HepG2 (cell line): Measurements from ENCODE around the gene TMX2. TPM values are rescaled to one million over a fixed set of nuclear protein-coding genes. Genes with fewer than 3 reads are reported as not detected.

Experiments
- CEBPB ChIP-seq: IDR thresholded peaks from 2 replicates; pipeline ENCODE4 v1.6.1; 2011; ENCODE audit warnings: low read depth, low read length, improper control_type of control experiment, borderline replicate concordance
- CSRNP2 ChIP-seq: sonication (generic); formaldehyde crosslinking; conservative IDR thresholded peaks from 2 replicates; pipeline ENCODE4 v1.8.0; 2022; ENCODE audit warnings: low read depth, missing genetic modification reagents
- GZF1 ChIP-seq: sonication (generic); formaldehyde crosslinking; IDR thresholded peaks from 2 replicates; pipeline ENCODE4 v1.5.1; 2020; ENCODE audit warnings: mild to moderate bottlenecking, missing genetic modification reagents
- HDAC1 ChIP-seq: sonication (generic); formaldehyde crosslinking; IDR thresholded peaks from 2 replicates; pipeline ENCODE4 v1.5.1; 2020; ENCODE audit warnings: mild to moderate bottlenecking, missing genetic modification reagents
- MIXL1 ChIP-seq: IDR thresholded peaks from 2 replicates; pipeline ENCODE4 v1.6.1; 2016
- MTA1 ChIP-seq: sonication (generic); formaldehyde crosslinking; IDR thresholded peaks from 2 replicates; pipeline ENCODE4 v1.4.0; 2020; ENCODE audit warnings: missing genetic modification reagents, mild to moderate bottlenecking, borderline replicate concordance
- NONO ChIP-seq, 2 experiments: fragments of 450-650 bp in 1 of 2; sonication (generic) in 1 of 2; formaldehyde crosslinking in 1 of 2; IDR thresholded peaks in 1 of 2; conservative IDR thresholded peaks in 1 of 2; 2 replicates each; pipeline versions ENCODE4 v1.6.1 to v1.8.0; 2017 to 2022; ENCODE audit warnings: mild to moderate bottlenecking in 1 of 2, missing genetic modification reagents in 1 of 2, moderate library complexity in 1 of 2
- NR1H2 ChIP-seq: sonication (generic); formaldehyde crosslinking; IDR thresholded peaks from 2 replicates; pipeline ENCODE4 v1.8.1; 2022; ENCODE audit warnings: low read depth, missing genetic modification reagents, borderline replicate concordance
- POLR2AphosphoS2 ChIP-seq: IDR thresholded peaks from 2 replicates; pipeline ENCODE4 v1.6.1; 2011; ENCODE audit warnings: low read depth, low read length, improper control_type of control experiment
- RELA ChIP-seq: sonication (generic); formaldehyde crosslinking; IDR thresholded peaks from 2 replicates; pipeline ENCODE4 v1.4.0; 2020; ENCODE audit warnings: missing genetic modification reagents
- STAT6 ChIP-seq: sonication (generic); formaldehyde crosslinking; IDR thresholded peaks from 2 replicates; pipeline ENCODE4 v1.4.0; 2020; ENCODE audit warnings: missing genetic modification reagents, mild to moderate bottlenecking, borderline replicate concordance
- ZNF235 ChIP-seq: sonication (generic); formaldehyde crosslinking; IDR thresholded peaks from 2 replicates; pipeline ENCODE4 v1.8.1; 2023; ENCODE audit warnings: mild to moderate bottlenecking, missing genetic modification reagents, borderline replicate concordance
- ZSCAN25 ChIP-seq: sonication (generic); formaldehyde crosslinking; IDR thresholded peaks from 2 replicates; pipeline ENCODE4 v1.8.0; 2022; ENCODE audit warnings: mild to moderate bottlenecking, missing genetic modification reagents
- polyA plus RNA-seq, 8 experiments: library from polyadenylated mRNA; depleted of rRNA in 3 of 8; stranded (reverse) in 7 of 8; unstranded in 1 of 8; fragments of >200 nt; fragmentation: Illumina TruSeq in 4 of 8; extraction: Trizol in 4 of 8; gene quantifications; 2 replicates each; pipeline versions ENCODE4 v1.2.1 to v1.2.3, GENCODE V29; 2011 to 2016; ENCODE audit warnings: low read depth in 4 of 8, missing spikeins in 1 of 8, mixed read lengths in 1 of 8; ENCODE audit not compliant: insufficient read depth in 1 of 8
- total RNA-seq, 5 experiments: library from RNA; depleted of rRNA; stranded (reverse); fragments of >200 nt; fragmentation: Illumina TruSeq; extraction: Trizol; gene quantifications; 2 replicates each; pipeline ENCODE4 v1.2.3, GENCODE V29; 2016; ENCODE audit warnings: low read depth in 1 of 5
- TF ChIP-seq, protein P1 (sequence below): sonication (generic); formaldehyde crosslinking; IDR thresholded peaks from 2 replicates; pipeline ENCODE4 v1.5.1; 2020; ENCODE audit warnings: missing genetic modification reagents, mild to moderate bottlenecking, borderline replicate concordance
- TF ChIP-seq, protein P2 (sequence below): sonication (generic); formaldehyde crosslinking; IDR thresholded peaks from 2 replicates; pipeline ENCODE4 v1.8.0; 2022; ENCODE audit warnings: mild to moderate bottlenecking, missing genetic modification reagents, borderline replicate concordance
- TF ChIP-seq, protein P3 (sequence below): sonication (generic); formaldehyde crosslinking; IDR thresholded peaks from 2 replicates; pipeline ENCODE4 v1.4.0; 2020; ENCODE audit warnings: missing genetic modification reagents
- TF ChIP-seq, protein P4 (sequence below): sonication (generic); formaldehyde crosslinking; IDR thresholded peaks from 2 replicates; pipeline ENCODE4 v1.4.0; 2020; ENCODE audit warnings: mild to moderate bottlenecking, missing genetic modification reagents, borderline replicate concordance

TMX2 gene
- total and polyA plus RNA-seq, 2 of the 13 experiments (the other 11 are each of a cell fraction or from before 2014, with no cell fraction given), result 84.5 to 129 TPM

DNA sequence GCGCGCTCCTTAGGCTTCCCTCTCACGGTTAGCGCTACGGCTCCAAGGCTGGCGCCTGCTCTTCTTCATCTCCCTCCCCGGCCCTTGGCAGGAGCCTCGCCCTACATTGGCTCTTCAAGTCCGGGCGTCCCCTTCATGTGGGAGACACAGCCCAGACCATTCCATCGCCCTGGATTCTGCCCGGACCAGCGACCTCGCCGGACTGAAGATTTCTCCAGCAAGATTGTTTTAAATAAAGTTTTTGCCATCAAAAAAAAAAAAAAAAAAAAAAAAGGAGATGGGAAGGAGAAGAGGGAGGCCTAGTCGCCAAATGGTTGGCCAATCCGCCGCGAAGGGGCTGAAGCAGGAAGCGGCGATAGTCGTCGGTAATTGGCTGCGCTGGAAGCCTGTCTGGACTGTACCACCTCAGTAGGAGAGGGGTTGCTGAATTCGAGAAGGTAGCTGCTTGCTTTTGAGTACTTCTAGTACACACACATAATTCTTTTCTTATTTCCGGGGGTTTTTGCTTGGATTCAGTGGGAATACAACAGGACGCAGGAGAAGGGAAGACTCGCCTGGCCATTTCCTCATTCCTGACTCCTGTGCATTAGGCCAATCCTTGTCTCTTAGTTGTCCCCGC lies 45.2 kb upstream of the TMX2 start (continued):
- no peak; the same call in 1 of the 2 replicates for TF ChIP-seq STAT6 (CRISPR knock-in tag)
- TF ChIP-seq NONO (IDR thresholded peaks at IDR 0.05), result no peak
- no peak for TF ChIP-seq NONO (CRISPR knock-in tag; conservative IDR thresholded peaks at IDR 0.05)
- TF ChIP-seq, protein P1, sequence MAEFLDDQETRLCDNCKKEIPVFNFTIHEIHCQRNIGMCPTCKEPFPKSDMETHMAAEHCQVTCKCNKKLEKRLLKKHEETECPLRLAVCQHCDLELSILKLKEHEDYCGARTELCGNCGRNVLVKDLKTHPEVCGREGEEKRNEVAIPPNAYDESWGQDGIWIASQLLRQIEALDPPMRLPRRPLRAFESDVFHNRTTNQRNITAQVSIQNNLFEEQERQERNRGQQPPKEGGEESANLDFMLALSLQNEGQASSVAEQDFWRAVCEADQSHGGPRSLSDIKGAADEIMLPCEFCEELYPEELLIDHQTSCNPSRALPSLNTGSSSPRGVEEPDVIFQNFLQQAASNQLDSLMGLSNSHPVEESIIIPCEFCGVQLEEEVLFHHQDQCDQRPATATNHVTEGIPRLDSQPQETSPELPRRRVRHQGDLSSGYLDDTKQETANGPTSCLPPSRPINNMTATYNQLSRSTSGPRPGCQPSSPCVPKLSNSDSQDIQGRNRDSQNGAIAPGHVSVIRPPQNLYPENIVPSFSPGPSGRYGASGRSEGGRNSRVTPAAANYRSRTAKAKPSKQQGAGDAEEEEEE (CRISPR knock-in tag), result no peak
- 0 out of 2 replicates have a peak, but pooled peaks have one; percentile 46 for TF ChIP-seq MIXL1 (CRISPR knock-in tag)
- no peak for TF ChIP-seq MTA1 (CRISPR knock-in tag)
- TF ChIP-seq CSRNP2 (CRISPR knock-in tag), result no peak
- peak; percentile 43; the same call in 1 of the 2 replicates for TF ChIP-seq CEBPB
- no peak for TF ChIP-seq NR1H2 (CRISPR knock-in tag)
- TF ChIP-seq, protein P2, sequence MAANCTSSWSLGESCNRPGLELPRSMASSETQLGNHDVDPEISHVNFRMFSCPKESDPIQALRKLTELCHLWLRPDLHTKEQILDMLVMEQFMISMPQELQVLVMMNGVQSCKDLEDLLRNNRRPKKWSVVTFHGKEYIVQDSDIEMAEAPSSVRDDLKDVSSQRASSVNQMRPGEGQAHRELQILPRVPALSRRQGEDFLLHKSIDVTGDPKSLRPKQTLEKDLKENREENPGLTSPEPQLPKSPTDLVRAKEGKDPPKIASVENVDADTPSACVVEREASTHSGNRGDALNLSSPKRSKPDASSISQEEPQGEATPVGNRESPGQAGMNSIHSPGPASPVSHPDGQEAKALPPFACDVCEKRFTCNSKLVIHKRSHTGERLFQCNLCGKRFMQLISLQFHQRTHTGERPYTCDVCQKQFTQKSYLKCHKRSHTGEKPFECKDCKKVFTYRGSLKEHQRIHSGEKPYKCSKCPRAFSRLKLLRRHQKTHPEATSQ (CRISPR knock-in tag), result no peak
- peak; percentile 53; the same call in 1 of the 2 replicates for TF ChIP-seq HDAC1 (CRISPR knock-in tag)
- no peak for TF ChIP-seq POLR2AphosphoS2
- TF ChIP-seq, protein P3, sequence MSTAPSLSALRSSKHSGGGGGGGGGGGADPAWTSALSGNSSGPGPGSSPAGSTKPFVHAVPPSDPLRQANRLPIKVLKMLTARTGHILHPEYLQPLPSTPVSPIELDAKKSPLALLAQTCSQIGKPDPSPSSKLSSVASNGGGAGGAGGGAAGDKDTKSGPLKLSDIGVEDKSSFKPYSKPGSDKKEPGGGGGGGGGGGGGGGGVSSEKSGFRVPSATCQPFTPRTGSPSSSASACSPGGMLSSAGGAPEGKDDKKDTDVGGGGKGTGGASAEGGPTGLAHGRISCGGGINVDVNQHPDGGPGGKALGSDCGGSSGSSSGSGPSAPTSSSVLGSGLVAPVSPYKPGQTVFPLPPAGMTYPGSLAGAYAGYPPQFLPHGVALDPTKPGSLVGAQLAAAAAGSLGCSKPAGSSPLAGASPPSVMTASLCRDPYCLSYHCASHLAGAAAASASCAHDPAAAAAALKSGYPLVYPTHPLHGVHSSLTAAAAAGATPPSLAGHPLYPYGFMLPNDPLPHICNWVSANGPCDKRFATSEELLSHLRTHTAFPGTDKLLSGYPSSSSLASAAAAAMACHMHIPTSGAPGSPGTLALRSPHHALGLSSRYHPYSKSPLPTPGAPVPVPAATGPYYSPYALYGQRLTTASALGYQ (CRISPR knock-in tag), result 0 out of 2 replicates have a peak, but pooled peaks have one; percentile 31
- TF ChIP-seq, protein P4, sequence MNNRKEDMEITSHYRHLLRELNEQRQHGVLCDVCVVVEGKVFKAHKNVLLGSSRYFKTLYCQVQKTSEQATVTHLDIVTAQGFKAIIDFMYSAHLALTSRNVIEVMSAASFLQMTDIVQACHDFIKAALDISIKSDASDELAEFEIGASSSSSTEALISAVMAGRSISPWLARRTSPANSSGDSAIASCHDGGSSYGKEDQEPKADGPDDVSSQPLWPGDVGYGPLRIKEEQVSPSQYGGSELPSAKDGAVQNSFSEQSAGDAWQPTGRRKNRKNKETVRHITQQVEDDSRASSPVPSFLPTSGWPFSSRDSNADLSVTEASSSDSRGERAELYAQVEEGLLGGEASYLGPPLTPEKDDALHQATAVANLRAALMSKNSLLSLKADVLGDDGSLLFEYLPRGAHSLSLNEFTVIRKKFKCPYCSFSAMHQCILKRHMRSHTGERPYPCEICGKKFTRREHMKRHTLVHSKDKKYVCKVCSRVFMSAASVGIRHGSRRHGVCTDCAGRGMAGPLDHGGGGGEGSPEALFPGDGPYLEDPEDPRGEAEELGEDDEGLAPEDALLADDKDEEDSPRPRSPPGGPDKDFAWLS, result no peak
- TF ChIP-seq ZNF235, result 0 out of 2 replicates have a peak, but pooled peaks have one; percentile 7
- TF ChIP-seq RELA (CRISPR knock-in tag), result no peak
- no peak for TF ChIP-seq GZF1 (CRISPR knock-in tag)
- TF ChIP-seq ZSCAN25 (CRISPR knock-in tag), result no peak
